ENCODE results near the gene HIPK2.

HIPK2 gene

GRCh38 chr7:139718141-139718540, 59.7 kb downstream of the HIPK2 start:
- no peak for DNase-seq (ENCODE audit: low read depth in 2 of 2, low spot score in 1 of 2)

GRCh38 chr7:139716156-139716942, 61.4 kb downstream of the HIPK2 start:
- no peak for DNase-seq (ENCODE audit: low read depth in 2 of 2, low spot score in 1 of 2)

DNA sequence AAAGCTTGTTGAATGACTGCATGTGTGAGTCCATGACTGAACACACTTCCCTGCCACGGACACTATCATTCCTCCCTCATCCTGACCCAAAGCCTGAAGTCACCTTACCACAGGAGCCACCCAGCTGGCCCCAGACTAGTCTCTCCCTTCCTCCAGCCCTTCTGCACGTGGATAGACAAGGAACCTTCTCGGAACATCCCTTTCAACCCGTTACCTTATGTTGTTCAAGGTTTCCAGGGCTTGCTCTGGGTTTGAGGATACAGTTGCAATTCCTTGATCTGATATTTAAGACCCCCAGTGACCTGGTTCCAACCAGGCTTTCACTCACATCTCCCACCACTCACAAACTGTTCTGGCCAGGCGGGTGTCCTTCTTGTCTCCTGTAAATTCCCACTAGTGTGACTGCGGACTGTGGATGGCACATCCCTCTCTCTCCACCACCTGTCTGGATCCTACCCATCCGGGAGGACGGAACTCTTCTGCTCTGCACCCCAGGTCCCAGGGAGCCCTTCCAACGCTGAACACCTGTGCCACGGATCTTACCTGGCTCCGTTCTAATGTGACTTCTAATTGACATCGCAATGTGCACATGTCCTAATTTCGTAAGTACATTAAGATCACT, 62.5 kb downstream of the HIPK2 start:
- DNase-seq (ENCODE audit: low read depth in 2 of 2, low spot score in 1 of 2), result no peak

DNA sequence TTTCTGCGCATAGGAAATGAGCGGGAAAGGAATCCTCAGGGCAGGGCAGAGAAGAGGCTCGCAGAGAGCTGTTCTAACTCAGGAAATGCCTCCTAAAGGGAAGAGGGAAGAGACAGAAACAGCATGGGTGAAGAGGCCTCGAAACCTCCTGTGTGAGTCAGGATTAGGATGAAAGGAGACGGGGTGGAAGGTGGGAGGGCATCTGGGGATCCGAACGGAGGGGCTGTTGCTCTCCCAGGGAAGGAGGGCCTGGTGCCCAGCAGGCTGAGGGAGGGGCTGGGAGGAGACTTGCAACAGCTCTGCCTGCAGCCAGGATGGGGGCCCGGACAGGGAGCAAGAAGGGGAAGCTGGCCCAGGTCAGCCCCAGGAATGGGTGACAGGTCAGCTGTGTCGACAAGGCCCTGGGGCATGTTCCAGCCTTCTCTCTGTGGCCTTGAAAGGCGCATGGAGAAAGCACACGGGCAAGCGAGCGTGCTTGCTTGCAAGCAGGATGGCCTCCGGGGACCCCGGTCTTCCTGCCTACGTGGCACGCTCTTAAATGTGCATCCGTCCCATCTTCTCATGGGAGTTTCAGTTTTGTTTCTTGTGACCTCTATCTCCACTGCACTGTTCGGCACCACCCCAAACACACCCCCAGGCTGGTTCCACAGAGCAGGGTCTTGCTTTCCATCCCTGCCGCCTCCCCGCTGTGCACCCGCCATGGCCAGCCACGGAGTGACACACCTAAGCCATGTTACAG, 63.5 kb downstream of the HIPK2 start:
- DNase-seq (ENCODE audit: low read depth in 2 of 2, low spot score in 1 of 2), result no peak

- no peak for DNase-seq (ENCODE audit: low read depth in 2 of 2, low spot score in 1 of 2)
These were observed 64.2 kb downstream of the HIPK2 start for GRCh38 chr7:139713526-139714162.

DNA sequence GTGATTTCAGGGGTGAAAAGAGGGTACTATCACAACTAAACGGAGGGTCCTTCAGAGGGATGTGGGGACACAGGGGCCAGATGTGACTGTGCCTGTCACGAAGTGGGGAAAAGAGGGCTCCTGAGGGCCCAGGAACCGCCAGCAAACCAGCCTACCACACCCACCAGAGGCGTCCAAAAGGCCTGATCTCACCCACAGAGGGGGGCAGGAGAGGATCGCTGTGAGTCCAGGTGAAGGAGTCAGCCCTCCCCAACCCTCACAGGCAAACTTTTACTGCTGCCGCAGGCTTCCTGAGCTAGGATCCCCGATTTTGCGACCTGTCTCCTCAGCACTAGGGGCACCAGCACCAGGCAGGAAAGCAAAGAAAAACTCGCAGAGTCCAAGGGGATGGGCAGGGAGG, 64.7 kb downstream of the HIPK2 start:
- no peak for DNase-seq (ENCODE audit: low read depth in 2 of 2, low spot score in 1 of 2)

- DNase-seq (ENCODE audit: low read depth in 2 of 2, low spot score in 1 of 2), result no peak
These were observed 65.6 kb downstream of the HIPK2 start for GRCh38 chr7:139711991-139712743.

- DNase-seq (ENCODE audit: low read depth in 2 of 2, low spot score in 1 of 2), result no peak
These were observed 67.8 kb downstream of the HIPK2 start for GRCh38 chr7:139710036-139710435.

DNA sequence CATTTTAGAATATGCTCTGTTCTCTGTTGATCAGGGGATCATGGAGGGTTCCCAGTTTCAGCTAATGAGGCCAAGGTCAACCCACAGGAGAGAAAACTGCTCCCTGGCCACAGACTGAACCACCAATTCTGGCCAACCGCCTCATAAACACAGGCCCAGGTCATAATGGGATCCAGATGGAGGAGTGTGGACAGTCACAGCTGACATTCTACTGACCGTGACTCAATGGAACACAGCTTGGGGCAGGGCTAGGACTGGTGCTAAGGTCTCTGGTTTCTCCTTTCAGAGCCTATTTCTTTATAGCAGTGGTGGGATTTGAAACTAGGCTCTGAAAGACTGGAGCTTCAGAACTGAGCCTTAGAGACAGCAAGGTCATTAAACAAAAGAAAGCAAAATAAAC, 68.3 kb downstream of the HIPK2 start:
- DNase-seq (ENCODE audit: low read depth in 2 of 2, low spot score in 1 of 2), result no peak

DNA sequence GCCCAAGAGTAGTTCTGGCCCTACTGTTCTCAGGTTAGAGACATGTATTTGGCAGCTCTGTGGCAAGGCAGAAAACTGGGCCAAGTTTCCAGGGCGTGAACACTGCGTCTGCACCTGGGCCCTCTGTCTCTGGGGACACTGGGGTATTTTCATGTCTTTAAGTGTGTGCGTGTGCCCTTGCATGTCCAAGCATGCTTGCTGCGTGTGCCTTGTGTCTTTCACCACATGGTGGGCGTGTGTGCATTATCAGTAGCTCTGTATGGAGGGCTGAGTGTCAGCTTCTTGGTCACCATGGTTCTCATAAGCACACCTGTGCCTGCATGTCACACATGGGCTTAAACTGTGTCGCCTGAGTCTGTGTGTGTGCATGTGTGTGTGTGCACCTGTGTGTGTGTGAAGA, 69.3 kb downstream of the HIPK2 start:
- no peak for DNase-seq (ENCODE audit: low read depth in 2 of 2, low spot score in 1 of 2)

DNA sequence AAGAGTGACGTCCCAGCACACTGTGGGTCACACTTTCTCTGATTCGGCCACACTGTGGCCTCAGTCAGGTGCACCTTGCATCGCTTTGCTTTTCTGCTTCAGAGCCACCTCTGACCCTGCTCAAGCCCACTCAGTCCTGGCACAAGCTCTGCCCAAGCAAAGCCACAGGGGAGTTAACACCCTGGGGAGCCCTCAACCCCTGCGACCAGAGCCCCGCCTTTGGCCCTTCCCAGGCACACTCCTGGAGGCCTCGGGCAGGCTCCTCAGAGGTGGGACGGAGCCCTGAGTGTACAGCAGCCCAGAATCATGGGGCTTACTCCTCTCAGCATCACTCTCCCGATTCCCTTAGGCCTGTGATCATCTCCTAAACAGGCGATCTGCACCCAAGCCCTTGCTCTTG, 71.0 kb downstream of the HIPK2 start:
- DNase-seq (ENCODE audit: low read depth in 2 of 2, low spot score in 1 of 2), result no peak

DNA sequence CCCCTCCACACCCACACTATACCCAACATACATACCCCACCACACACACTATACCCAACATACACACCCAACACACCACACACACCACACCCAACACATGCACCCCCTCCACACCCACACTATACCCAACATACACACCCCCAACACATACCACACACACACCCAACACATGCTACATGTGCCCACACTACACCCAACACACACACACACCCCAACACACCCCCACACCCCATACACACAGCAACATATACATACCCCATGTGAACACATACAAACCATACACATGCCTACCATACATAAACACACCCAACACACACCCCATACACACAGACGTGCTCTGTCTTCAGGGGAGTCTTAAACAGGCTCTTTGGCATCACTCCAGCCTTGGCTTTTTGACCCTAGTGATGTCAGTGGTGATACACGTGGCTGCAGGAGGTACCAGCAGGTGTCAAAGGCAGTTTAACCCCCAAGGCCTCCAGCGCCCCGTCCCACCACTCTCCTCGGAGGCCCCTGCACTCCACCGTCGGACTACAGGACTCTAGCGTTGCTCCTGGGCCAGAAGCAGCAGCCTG, 73.4 kb downstream of the HIPK2 start:
- DNase-seq (ENCODE audit: low read depth in 2 of 2, low spot score in 1 of 2), result no peak

DNA sequence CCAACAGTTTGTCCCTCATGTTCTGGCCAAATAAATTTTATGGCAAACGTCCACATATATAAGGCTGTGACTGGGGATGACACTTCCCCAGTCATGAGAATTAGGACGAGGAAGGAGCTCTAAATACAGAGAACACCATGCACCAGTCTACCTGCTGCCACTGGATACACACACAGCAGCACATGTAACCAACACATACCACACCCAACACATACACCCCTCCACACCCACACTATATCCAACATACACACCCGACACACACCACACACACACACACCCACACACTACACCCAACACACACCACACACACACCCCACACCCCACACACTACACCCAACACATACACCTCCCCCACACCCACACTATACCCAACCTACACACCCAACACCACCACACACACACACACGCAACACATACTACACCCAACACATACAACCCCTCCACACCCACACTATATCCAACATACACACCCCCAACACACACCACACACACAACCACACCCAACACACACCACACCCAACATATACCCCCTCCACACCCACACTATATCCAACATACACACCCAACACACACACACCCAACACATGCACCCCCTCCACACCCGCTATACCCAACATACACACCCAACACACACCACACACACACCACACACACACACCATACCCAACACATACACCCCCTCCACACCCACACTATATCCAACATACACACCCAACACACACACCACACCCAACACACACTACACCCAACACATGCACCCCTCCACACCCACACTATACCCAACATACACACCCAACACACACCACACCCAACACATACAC, 74.1 kb downstream of the HIPK2 start:
- no peak for DNase-seq (ENCODE audit: low read depth in 2 of 2, low spot score in 1 of 2)

DNA sequence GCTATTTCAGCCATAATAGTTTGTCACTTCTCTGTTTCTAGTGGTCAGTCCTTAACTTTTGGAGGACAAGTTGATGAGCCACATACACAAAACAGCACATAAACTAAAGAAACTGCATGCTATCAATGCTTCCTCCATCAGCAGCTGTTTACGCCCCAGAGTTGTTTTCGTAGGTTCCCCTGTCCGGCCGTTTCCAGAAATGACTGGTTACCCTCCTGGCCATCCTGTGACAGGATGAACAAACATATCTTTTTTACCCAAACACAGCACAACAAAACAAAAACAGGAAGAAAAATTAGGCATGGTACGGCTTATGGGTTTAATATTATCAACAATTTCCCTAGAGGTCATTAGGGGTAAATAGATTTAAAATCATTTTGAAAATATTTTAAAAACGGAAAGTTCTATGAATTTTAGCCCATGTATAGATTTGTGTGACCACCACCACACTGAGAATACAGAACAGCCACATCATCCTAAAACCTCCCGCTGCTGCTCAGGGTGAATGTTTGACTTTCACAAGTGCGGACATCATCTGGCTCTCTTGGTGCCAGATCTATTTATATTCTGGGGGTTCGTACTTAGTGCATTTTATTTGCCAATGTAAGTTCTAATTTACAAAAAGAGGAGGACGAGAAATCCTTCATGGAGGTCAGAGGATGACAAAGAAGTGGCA, 74.8 kb downstream of the HIPK2 start:
- no peak for DNase-seq (ENCODE audit: low read depth in 2 of 2, low spot score in 1 of 2)

GRCh38 chr7:139702313-139702731, 75.5 kb downstream of the HIPK2 start:
- no peak for DNase-seq (ENCODE audit: low read depth in 2 of 2, low spot score in 1 of 2)

DNA sequence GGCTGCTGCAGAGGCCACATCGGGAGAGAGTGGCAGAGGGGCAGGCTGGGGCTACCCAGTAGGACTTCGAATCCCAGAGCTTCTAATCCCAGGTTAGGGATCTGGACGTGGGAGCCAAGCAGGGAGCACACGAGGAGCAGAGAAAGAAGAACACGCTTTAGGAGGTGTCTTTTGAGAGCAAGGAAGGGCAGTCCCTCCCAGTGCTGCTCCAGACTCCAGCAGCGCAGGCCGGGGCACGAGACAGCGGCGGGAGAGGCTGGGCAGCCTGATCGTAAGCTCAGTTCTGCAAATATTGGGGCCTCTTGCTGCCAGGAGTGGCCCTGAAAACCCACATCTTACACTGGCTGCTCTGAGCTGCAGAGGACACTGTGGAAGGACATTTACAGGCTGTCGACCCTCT, 75.9 kb downstream of the HIPK2 start:
- DNase-seq (ENCODE audit: low read depth in 2 of 2, low spot score in 1 of 2), result no peak

DNA sequence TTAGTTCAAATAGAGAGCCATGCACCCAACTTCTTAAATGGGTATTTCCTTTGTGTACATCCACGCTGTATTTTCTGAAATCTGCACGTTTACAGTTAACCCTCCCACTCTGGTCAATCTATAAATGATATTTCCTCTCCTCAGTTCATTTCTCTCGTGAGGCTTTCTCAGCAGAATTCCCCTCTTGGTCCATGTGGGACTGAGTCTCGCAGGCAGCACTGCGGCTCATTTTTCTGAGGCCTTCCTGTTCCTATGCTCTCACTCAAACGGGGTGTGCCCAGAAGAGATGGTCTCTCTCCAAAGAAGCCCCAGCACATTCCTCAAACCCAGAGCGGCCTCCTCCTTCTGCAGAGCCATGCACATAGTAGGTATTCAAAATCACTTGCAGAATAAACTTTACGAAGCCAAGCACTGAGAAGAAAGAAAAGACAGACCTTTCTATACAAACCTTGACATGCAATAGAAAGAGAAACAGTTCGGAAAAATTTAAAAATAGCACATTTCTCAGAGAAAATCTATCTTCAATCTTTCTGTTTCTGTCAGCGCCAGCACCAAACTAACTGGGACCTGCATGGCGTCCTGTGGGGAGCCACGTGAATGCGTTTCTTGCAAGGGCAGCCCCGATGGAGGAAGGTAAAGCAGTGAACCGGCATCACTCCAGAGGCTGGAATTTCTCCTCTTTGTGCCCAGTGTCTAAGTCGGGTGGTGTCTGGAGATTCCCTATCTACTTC, 77.1 kb downstream of the HIPK2 start:
- no peak for DNase-seq (ENCODE audit: low read depth in 2 of 2, low spot score in 1 of 2)

DNA sequence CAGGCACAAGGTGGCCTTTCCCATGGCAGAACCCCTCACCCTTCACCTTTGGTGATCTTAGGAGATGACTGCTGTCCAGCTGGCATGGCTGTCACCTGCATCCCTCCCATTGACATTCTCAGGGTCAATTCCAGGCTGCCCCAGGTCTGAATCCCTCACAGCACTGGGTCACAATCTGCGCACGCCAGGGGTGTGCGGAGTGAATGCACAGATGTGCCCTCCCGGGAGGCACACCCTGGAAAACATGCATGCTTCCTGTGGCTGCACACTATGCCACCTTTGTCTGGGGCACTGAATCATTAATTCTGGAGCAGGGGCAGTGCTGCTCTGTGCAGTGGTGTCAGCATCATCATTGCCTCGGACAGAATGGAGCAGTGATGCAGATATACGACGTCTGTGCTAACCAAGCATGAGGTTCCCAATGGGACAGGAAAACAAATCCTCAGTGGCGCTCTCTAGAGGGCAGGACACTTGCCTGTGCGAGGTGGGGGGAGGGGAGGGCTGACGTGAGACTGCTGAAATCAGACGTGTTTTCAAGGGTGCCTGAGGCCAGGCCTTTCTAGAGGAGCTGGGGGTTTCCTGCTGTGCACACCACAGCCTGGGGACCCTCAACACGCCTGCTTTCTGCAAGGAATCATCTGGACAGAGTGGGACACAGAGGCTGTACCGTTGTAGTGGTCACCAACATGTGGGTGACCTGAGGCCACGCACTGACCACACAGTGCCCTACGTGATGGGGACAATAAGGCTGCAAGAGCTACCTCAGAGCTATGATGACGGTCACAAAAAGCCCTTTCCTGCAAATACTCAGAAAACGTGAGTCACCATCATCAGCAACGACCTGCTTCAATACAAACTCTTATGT, 77.9 kb downstream of the HIPK2 start:
- no peak for DNase-seq (ENCODE audit: low read depth in 2 of 2, low spot score in 1 of 2)
